ENCODE measurements around the gene CADM2. TPM values are rescaled to one million over a fixed set of nuclear protein-coding genes. Genes with fewer than 3 reads are reported as not detected.

Gene CADM2
- total and polyA plus RNA-seq, 3 donors from 2014 or later, result 1.3 to 4.0 (median 2.7) TPM

DNA sequence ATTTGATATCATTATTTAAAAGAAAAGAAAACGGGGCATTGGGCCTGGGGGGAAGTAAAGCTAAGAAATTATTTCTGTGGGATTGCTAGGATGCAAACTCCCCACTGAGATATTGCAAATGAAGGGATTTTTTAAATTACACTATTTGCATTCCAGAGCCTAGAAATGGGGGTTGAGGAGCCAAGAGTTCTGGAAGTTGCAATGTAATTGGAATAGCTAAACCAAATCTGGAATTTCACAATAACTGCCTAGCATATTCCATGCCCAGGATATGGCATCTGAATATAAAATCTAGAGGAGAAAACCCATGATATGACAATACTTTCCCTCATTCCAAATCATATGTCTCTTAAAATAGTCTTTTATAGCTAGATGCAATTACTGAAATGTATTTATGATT lies 93.0 kb downstream of the CADM2 start:
- no peak for DNase-seq
- intact Hi-C loops (cut with DNase I; ENCODE audit: low total_unique reads), result no loop called here
- Histone ChIP-seq H3K4me3 (no peak overlapping the region), H3K36me3 (ENCODE audit: low read depth, missing control alignments) (no peaks in the 10 kb centered on the region), H3K4me1 (no peaks in the 10 kb centered on the region), H3K27me3 (no peaks in the 10 kb centered on the region), H3K9me3 (no peaks in the 10 kb centered on the region), H3K27ac (no peak overlapping the region)
- no peak for TF ChIP-seq POLR2A (IDR thresholded peaks at IDR 0.05)
- TF ChIP-seq, protein P1, sequence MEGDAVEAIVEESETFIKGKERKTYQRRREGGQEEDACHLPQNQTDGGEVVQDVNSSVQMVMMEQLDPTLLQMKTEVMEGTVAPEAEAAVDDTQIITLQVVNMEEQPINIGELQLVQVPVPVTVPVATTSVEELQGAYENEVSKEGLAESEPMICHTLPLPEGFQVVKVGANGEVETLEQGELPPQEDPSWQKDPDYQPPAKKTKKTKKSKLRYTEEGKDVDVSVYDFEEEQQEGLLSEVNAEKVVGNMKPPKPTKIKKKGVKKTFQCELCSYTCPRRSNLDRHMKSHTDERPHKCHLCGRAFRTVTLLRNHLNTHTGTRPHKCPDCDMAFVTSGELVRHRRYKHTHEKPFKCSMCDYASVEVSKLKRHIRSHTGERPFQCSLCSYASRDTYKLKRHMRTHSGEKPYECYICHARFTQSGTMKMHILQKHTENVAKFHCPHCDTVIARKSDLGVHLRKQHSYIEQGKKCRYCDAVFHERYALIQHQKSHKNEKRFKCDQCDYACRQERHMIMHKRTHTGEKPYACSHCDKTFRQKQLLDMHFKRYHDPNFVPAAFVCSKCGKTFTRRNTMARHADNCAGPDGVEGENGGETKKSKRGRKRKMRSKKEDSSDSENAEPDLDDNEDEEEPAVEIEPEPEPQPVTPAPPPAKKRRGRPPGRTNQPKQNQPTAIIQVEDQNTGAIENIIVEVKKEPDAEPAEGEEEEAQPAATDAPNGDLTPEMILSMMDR (IDR thresholded peaks at IDR 0.05), result no peak
- 57 to 80% methylated on average over 1 of the region's 1 CpG for WGBS, 2 donors

DNA sequence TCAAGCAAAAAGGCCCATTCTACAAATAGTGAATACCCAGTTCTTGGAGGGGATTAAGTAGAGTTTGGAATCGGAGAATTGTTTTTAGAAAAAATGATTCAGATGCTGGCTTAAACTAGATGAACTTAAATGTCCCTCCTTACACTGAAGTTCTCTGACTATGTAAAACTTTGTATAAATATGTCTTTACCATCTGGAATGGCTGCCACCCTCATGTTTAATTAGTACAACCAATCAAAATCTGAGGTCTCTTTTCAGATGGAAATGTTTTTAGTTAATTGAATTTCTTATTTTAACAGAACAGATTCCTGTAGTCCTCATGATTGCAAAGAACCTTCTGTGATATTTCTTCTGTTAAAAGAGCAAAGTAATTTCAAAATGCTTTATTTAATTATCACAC lies 94.8 kb downstream of the CADM2 start:
- H3K36me3 ChIP-seq (ENCODE audit: low read depth, missing control alignments), result no peaks in the 10 kb centered on the region
- TF ChIP-seq, protein P1 (IDR thresholded peaks at IDR 0.05), result no peak
- TF ChIP-seq POLR2A (IDR thresholded peaks at IDR 0.05), result no peak
- no peak for DNase-seq
- 94 to 96% methylated on average over 1 of the region's 1 CpG for WGBS, 2 donors
- H3K4me3 ChIP-seq, result no peak overlapping the region
- no peaks in the 10 kb centered on the region for H3K27me3 ChIP-seq
- intact Hi-C loops (cut with DNase I; ENCODE audit: low total_unique reads), result no loop called here
- H3K27ac ChIP-seq, result no peak overlapping the region
- H3K9me3 ChIP-seq, result no peaks in the 10 kb centered on the region
- H3K4me1 ChIP-seq, result no peaks in the 10 kb centered on the region

DNA sequence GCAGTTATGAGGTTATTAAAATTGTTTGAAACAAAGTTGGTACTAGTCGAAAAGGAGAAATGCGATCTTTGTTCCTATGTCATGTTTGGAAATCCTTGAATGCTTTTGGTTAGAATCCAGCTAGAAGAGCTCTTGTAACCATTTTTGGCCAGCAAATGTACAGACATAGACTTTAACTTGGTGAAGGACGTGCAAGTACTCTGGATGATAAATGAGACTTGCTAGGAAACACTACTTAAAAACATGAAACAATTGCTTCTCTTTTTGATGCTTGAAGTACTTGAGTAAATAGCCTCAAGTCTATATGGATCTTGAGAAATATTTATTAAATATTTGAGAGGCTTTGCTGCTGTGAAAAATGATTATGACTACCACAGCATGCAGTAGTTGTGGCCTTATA lies 95.8 kb downstream of the CADM2 start:
- Histone ChIP-seq H3K4me1 (no peaks in the 10 kb centered on the region), H3K27me3 (no peaks in the 10 kb centered on the region), H3K9me3 (no peaks in the 10 kb centered on the region), H3K27ac (no peak overlapping the region), H3K36me3 (ENCODE audit: low read depth, missing control alignments) (no peaks in the 10 kb centered on the region), H3K4me3 (no peak overlapping the region)
- intact Hi-C loops (cut with DNase I; ENCODE audit: low total_unique reads), result no loop called here
- 73 to 75% methylated on average over 3 of the region's 3 CpGs for WGBS, 2 donors
- TF ChIP-seq, protein P1 (IDR thresholded peaks at IDR 0.05), result no peak
- TF ChIP-seq POLR2A (IDR thresholded peaks at IDR 0.05), result no peak
- DNase-seq, result no peak

DNA sequence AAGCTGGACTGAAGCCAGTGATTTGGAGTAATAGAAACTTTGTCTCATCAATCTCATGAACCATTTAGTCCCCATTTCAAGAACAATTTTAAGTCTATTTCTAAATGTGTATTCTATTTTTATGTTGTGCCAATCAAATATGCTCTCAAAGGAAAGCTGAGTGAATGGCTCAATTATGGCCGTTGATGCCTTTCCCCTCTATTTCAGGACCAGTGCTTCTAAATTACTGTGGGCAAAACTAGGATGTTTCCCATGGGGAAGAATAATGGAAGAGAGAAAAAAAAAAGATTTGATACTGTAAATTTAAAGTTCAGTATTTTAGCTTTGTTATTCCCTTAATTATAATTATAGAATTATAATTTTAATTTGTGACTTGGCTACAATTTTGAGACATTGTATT lies 110.1 kb downstream of the CADM2 start:
- 87 to 90% methylated on average over 1 of the region's 1 CpG for WGBS, 2 donors
- no peaks in the 10 kb centered on the region for H3K9me3 ChIP-seq
- intact Hi-C loops (cut with DNase I; ENCODE audit: low total_unique reads), result no loop called here
- H3K27ac ChIP-seq, result no peak overlapping the region
- no peak overlapping the region for H3K4me3 ChIP-seq
- no peaks in the 10 kb centered on the region for H3K36me3 ChIP-seq (ENCODE audit: low read depth, missing control alignments)
- no peak for DNase-seq
- TF ChIP-seq, protein P1 (IDR thresholded peaks at IDR 0.05), result no peak
- TF ChIP-seq POLR2A (IDR thresholded peaks at IDR 0.05), result no peak
- no peaks in the 10 kb centered on the region for H3K27me3 ChIP-seq
- H3K4me1 ChIP-seq, result no peaks in the 10 kb centered on the region

DNA sequence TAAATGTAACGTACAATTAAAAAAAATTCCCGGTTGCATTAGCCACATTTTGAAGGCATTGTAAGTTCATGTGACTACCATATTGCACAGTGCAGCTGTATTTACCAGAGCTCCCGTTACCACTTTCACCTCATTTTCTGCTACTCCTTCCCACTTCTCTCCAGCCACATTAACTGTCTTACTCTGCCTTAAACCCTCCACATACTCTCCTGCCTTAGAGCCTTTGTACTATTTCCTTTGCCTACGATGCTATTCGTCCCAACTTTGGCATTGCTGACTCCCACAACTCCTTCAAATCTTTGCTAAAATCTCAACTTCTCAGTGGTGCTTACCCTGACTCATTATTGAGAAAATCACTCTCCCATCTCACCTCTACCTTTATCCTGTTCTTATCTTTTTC lies 115.2 kb downstream of the CADM2 start:
- DNase-seq, result no peak
- no peak overlapping the region for H3K27ac ChIP-seq
- intact Hi-C loops (cut with DNase I; ENCODE audit: low total_unique reads), result no loop called here
- H3K4me3 ChIP-seq, result no peak overlapping the region
- H3K27me3 ChIP-seq, result no peaks in the 10 kb centered on the region
- no peaks in the 10 kb centered on the region for H3K9me3 ChIP-seq
- H3K4me1 ChIP-seq, result no peaks in the 10 kb centered on the region
- WGBS, 2 donors, result 82 to 83% methylated on average over 5 of the region's 5 CpGs
- no peaks in the 10 kb centered on the region for H3K36me3 ChIP-seq (ENCODE audit: low read depth, missing control alignments)
- no peak for TF ChIP-seq POLR2A (IDR thresholded peaks at IDR 0.05)
- TF ChIP-seq, protein P1 (IDR thresholded peaks at IDR 0.05), result no peak
